HepG2 (cell line): Measurements from ENCODE around the gene LOXL4. TPM values are rescaled to one million over a fixed set of nuclear protein-coding genes. Genes with fewer than 3 reads are reported as not detected.

Experiments used
- ARNT2 ChIP-seq: sonication (generic); formaldehyde crosslinking; IDR thresholded peaks from 2 replicates; pipeline ENCODE4 v1.8.0; 2022; ENCODE audit warnings: mild to moderate bottlenecking, low read depth, missing genetic modification reagents, moderate library complexity
- KAT2B ChIP-seq: fragments of 150-350 bp; IDR thresholded peaks from 2 replicates; pipeline ENCODE4 v1.6.1; 2014; ENCODE audit warnings: low read depth, low read length, borderline replicate concordance
- NCOA2 ChIP-seq: sonication (generic); formaldehyde crosslinking; IDR thresholded peaks from 2 replicates; pipeline ENCODE4 v1.8.0; 2022; ENCODE audit warnings: inconsistent platforms
- SP1 ChIP-seq, 2 experiments: fragments of 450-650 bp in 1 of 2; sonication (generic) in 1 of 2; formaldehyde crosslinking in 1 of 2; IDR thresholded peaks; 2 replicates each; pipeline versions ENCODE4 v1.4.0 to v1.6.1; 2016 to 2020; ENCODE audit warnings: missing genetic modification reagents in 1 of 2
- ZBTB7A ChIP-seq: sonication (generic); formaldehyde crosslinking; IDR thresholded peaks from 2 replicates; pipeline ENCODE4 v1.8.0; 2022; ENCODE audit warnings: mild to moderate bottlenecking, missing genetic modification reagents
- ZFP36 ChIP-seq: fragments of 150-350 bp; IDR thresholded peaks from 2 replicates; pipeline ENCODE4 v1.6.1; 2018; ENCODE audit warnings: borderline replicate concordance, low read length, low read depth; ENCODE audit not compliant: partially characterized antibody
- ZNF10 ChIP-seq: sonication (generic); formaldehyde crosslinking; IDR thresholded peaks from 2 replicates; pipeline ENCODE4 v1.4.0; 2020; ENCODE audit warnings: mild to moderate bottlenecking, low read depth, missing genetic modification reagents, borderline replicate concordance
- ZNF124 ChIP-seq: sonication (generic); formaldehyde crosslinking; IDR thresholded peaks from 2 replicates; pipeline ENCODE4 v1.4.0; 2020; ENCODE audit warnings: missing genetic modification reagents
- ZNF547 ChIP-seq: sonication (generic); formaldehyde crosslinking; IDR thresholded peaks from 2 replicates; pipeline ENCODE4 v1.5.1; 2020; ENCODE audit warnings: mild to moderate bottlenecking, missing genetic modification reagents
- ZNF652 ChIP-seq: IDR thresholded peaks from 2 replicates; pipeline ENCODE4 v1.6.1; 2016; ENCODE audit warnings: low read depth, borderline replicate concordance
- ZNF816 ChIP-seq: sonication (generic); formaldehyde crosslinking; IDR thresholded peaks from 2 replicates; pipeline ENCODE4 v1.8.0; 2022; ENCODE audit warnings: missing genetic modification reagents, mild to moderate bottlenecking, borderline replicate concordance
- polyA plus RNA-seq, 8 experiments: library from polyadenylated mRNA; depleted of rRNA in 3 of 8; stranded (reverse) in 7 of 8; unstranded in 1 of 8; fragments of >200 nt; fragmentation: Illumina TruSeq in 4 of 8; extraction: Trizol in 4 of 8; gene quantifications; 2 replicates each; pipeline versions ENCODE4 v1.2.1 to v1.2.3, GENCODE V29; 2011 to 2016; ENCODE audit warnings: low read depth in 4 of 8, missing spikeins in 1 of 8, mixed read lengths in 1 of 8; ENCODE audit not compliant: insufficient read depth in 1 of 8
- total RNA-seq, 5 experiments: library from RNA; depleted of rRNA; stranded (reverse); fragments of >200 nt; fragmentation: Illumina TruSeq; extraction: Trizol; gene quantifications; 2 replicates each; pipeline ENCODE4 v1.2.3, GENCODE V29; 2016; ENCODE audit warnings: low read depth in 1 of 5
- TF ChIP-seq, protein P1 (sequence below): sonication (generic); formaldehyde crosslinking; IDR thresholded peaks from 2 replicates; pipeline ENCODE4 v1.4.0; 2020; ENCODE audit warnings: missing genetic modification reagents, borderline replicate concordance
- TF ChIP-seq, protein P2 (sequence below): sonication (generic); formaldehyde crosslinking; IDR thresholded peaks from 2 replicates; pipeline ENCODE4 v1.4.0; 2020; ENCODE audit warnings: mild to moderate bottlenecking, missing genetic modification reagents
- TF ChIP-seq, protein P3 (sequence below): sonication (generic); formaldehyde crosslinking; IDR thresholded peaks from 2 replicates; pipeline ENCODE4 v1.4.0; 2020; ENCODE audit warnings: missing genetic modification reagents, borderline replicate concordance
- TF ChIP-seq, protein P4 (sequence below), 2 experiments: sonication (generic) in 1 of 2; formaldehyde crosslinking in 1 of 2; IDR thresholded peaks; 2 replicates each; pipeline versions ENCODE4 v1.6.1 to v1.9.0; 2014 to 2022; ENCODE audit warnings: antibody characterized with exemption in 1 of 2, borderline replicate concordance in 1 of 2, inconsistent platforms in 1 of 2, low read depth in 1 of 2, missing genetic modification reagents in 1 of 2

Gene LOXL4
- total and polyA plus RNA-seq, 2 of the 13 experiments (the other 11 are each of a cell fraction or from before 2014, with no cell fraction given) = 8.8 to 21.1 TPM

DNA sequence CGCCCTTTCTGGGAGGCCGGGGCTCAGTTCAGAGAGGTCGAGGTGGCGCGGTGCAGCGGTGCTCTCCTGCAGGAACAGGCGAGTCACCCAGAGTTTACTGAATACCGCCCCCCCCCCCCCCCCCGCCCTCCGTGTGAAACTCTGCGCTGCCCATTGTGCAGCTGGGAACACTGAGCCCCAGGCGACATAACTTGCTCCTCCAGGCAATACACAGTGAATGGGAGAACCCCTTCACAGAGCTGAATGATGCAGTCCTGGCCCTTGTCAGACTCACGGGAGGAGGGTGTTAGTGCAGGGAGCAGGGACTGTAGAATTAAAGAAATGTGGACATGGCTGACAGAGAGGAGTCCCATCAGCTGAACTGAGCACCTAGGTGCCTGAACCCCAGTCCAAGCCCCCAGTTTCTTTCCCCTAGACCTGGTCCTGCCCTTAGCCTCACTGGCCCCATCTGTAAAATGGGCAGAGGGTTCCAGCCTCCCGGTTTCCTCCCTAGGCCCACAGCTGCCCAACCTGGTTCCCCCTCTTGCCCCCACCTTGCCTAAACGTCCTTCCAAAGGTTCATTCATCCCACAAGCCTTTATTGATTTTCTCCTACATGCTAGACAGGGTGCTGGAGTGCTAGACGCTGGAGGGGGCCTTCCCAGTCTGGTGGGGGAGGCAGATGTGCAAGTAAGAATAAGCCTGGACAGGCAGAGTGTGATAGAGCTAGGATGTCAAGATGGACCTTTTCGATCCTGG is 869 bp upstream of the LOXL4 start (continued):
- TF ChIP-seq, protein P1, sequence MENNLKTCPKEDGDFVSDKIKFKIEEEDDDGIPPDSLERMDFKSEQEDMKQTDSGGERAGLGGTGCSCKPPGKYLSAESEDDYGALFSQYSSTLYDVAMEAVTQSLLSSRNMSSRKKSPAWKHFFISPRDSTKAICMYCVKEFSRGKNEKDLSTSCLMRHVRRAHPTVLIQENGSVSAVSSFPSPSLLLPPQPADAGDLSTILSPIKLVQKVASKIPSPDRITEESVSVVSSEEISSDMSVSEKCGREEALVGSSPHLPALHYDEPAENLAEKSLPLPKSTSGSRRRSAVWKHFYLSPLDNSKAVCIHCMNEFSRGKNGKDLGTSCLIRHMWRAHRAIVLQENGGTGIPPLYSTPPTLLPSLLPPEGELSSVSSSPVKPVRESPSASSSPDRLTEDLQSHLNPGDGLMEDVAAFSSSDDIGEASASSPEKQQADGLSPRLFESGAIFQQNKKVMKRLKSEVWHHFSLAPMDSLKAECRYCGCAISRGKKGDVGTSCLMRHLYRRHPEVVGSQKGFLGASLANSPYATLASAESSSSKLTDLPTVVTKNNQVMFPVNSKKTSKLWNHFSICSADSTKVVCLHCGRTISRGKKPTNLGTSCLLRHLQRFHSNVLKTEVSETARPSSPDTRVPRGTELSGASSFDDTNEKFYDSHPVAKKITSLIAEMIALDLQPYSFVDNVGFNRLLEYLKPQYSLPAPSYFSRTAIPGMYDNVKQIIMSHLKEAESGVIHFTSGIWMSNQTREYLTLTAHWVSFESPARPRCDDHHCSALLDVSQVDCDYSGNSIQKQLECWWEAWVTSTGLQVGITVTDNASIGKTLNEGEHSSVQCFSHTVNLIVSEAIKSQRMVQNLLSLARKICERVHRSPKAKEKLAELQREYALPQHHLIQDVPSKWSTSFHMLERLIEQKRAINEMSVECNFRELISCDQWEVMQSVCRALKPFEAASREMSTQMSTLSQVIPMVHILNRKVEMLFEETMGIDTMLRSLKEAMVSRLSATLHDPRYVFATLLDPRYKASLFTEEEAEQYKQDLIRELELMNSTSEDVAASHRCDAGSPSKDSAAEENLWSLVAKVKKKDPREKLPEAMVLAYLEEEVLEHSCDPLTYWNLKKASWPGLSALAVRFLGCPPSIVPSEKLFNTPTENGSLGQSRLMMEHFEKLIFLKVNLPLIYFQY = no peak
- TF ChIP-seq ZNF547 (CRISPR knock-in tag) (0 out of 2 replicates have a peak, but pooled peaks have one; percentile 17), ZNF10 (CRISPR knock-in tag) (no peak), ARNT2 (no peak), ZNF816 (CRISPR knock-in tag) (no peak), SP1 (IDR thresholded peaks at IDR 0.05) (no peak), SP1 (CRISPR knock-in tag; IDR thresholded peaks at IDR 0.05) (no peak), ZNF124 (CRISPR knock-in tag) (no peak), KAT2B (0 out of 2 replicates have a peak, but pooled peaks have one; percentile 13), NCOA2 (CRISPR knock-in tag) (no peak), ZFP36 (peak; percentile 77), ZNF652 (CRISPR knock-in tag) (no peak), ZBTB7A (no peak)
- TF ChIP-seq, protein P2, sequence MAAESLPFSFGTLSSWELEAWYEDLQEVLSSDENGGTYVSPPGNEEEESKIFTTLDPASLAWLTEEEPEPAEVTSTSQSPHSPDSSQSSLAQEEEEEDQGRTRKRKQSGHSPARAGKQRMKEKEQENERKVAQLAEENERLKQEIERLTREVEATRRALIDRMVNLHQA = no peak
- TF ChIP-seq, protein P3, sequence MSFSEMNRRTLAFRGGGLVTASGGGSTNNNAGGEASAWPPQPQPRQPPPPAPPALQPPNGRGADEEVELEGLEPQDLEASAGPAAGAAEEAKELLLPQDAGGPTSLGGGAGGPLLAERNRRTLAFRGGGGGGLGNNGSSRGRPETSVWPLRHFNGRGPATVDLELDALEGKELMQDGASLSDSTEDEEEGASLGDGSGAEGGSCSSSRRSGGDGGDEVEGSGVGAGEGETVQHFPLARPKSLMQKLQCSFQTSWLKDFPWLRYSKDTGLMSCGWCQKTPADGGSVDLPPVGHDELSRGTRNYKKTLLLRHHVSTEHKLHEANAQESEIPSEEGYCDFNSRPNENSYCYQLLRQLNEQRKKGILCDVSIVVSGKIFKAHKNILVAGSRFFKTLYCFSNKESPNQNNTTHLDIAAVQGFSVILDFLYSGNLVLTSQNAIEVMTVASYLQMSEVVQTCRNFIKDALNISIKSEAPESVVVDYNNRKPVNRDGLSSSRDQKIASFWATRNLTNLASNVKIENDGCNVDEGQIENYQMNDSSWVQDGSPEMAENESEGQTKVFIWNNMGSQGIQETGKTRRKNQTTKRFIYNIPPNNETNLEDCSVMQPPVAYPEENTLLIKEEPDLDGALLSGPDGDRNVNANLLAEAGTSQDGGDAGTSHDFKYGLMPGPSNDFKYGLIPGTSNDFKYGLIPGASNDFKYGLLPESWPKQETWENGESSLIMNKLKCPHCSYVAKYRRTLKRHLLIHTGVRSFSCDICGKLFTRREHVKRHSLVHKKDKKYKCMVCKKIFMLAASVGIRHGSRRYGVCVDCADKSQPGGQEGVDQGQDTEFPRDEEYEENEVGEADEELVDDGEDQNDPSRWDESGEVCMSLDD (CRISPR knock-in tag) = no peak
- TF ChIP-seq, protein P4, sequence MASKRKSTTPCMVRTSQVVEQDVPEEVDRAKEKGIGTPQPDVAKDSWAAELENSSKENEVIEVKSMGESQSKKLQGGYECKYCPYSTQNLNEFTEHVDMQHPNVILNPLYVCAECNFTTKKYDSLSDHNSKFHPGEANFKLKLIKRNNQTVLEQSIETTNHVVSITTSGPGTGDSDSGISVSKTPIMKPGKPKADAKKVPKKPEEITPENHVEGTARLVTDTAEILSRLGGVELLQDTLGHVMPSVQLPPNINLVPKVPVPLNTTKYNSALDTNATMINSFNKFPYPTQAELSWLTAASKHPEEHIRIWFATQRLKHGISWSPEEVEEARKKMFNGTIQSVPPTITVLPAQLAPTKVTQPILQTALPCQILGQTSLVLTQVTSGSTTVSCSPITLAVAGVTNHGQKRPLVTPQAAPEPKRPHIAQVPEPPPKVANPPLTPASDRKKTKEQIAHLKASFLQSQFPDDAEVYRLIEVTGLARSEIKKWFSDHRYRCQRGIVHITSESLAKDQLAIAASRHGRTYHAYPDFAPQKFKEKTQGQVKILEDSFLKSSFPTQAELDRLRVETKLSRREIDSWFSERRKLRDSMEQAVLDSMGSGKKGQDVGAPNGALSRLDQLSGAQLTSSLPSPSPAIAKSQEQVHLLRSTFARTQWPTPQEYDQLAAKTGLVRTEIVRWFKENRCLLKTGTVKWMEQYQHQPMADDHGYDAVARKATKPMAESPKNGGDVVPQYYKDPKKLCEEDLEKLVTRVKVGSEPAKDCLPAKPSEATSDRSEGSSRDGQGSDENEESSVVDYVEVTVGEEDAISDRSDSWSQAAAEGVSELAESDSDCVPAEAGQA (IDR thresholded peaks at IDR 0.05; ENCODE audit: low read depth) = no peak
- TF ChIP-seq, protein P4 (CRISPR knock-in tag; IDR thresholded peaks at IDR 0.05; ENCODE audit: borderline replicate concordance) = no peak
